GM13977 (cell line): Measurements from ENCODE around the gene ANGPTL2.

ENCODE experiments used
- DNase-seq: peaks from one replicate; pipeline ENCODE4 v3.0.0; 2012; ENCODE audit warnings: low spot score
- in situ Hi-C: fragments of 300-500 bp; cut with MboI; formaldehyde crosslinking; loops from one replicate; pipeline ENCODE4 v1.12.0; 2022; ENCODE audit warnings: low sequenced_read_pairs, low pct_unique_long_range_greater_than_20kb, mixed read lengths, inconsistent platforms; ENCODE audit not compliant: unreplicated experiment
- TF ChIP-seq, protein P1 (sequence below): IDR thresholded peaks from 2 replicates; pipeline ENCODE4 v1.5.1; 2012; ENCODE audit warnings: mild to moderate bottlenecking, control low read depth; ENCODE audit not compliant: insufficient read depth; ENCODE audit errors: extremely low read depth, missing control alignments

Gene ANGPTL2

DNA sequence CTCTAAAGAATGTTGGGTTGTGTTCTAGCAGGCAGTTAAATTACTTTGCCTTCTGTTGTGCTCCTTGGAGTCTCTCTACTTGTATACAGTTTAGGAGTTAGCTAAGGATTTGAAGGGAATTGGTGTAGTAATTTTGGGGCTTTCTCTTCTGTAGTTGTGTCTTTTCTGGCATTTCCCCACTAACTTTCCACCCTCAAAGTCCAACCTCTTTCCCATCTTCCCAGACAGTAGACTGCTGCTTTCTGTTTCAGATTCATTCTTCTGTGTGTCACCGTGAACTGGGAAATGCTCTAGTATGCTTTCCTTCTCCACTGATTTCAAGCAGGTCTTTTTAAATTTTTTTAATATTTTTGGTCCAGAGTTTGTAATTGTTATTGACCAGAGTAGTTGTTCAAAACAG lies 4.5 kb upstream of the ANGPTL2 start:
- no peak for DNase-seq
- in situ Hi-C loops: no loop called here
- TF ChIP-seq, protein P1, sequence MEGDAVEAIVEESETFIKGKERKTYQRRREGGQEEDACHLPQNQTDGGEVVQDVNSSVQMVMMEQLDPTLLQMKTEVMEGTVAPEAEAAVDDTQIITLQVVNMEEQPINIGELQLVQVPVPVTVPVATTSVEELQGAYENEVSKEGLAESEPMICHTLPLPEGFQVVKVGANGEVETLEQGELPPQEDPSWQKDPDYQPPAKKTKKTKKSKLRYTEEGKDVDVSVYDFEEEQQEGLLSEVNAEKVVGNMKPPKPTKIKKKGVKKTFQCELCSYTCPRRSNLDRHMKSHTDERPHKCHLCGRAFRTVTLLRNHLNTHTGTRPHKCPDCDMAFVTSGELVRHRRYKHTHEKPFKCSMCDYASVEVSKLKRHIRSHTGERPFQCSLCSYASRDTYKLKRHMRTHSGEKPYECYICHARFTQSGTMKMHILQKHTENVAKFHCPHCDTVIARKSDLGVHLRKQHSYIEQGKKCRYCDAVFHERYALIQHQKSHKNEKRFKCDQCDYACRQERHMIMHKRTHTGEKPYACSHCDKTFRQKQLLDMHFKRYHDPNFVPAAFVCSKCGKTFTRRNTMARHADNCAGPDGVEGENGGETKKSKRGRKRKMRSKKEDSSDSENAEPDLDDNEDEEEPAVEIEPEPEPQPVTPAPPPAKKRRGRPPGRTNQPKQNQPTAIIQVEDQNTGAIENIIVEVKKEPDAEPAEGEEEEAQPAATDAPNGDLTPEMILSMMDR: no peak

DNA sequence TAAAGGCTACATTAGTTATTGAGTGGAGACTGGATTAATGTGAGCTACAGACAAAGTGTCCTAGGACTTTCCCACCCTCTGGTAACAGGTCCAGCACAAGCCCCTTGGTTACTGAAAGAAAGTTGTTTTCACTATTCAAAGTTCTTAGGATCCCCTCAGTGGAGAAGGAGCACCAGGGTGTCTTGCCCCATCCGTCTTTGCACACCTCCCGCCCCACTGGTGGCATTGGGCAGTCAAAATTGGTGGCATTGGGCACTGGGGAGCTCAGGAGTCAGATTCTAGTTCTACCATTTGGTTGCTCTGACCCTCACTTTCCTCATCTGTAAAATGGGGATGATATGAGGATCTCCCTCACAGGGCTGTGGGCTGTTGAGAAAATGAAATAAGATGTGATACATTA lies 2.4 kb upstream of the ANGPTL2 start:
- DNase-seq: no peak
- in situ Hi-C loops: no loop called here
- TF ChIP-seq, protein P1: no peak

DNA sequence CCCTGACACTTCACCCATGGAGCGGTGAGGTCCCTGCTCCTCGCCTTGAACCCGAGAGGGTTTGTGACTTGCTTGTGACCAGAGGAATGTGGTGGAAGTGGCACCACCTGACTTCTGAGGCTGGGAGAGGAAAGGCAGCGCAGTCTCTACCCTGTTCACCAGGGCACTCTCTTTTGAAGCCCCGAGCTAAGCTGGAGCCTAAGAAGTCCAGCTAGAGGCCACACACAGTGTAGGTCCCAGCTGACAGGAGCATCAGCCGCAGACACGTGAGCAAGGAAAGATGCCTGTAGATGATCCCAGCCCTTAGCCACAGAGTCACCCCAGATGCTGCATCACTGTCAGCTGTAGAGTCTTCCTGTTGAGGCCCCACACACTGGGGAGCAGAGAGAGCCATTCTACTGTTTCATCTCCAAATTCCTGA lies 1.7 kb upstream of the ANGPTL2 start:
- no peak for DNase-seq
- TF ChIP-seq, protein P1: no peak
- in situ Hi-C loops: no loop called here

DNA sequence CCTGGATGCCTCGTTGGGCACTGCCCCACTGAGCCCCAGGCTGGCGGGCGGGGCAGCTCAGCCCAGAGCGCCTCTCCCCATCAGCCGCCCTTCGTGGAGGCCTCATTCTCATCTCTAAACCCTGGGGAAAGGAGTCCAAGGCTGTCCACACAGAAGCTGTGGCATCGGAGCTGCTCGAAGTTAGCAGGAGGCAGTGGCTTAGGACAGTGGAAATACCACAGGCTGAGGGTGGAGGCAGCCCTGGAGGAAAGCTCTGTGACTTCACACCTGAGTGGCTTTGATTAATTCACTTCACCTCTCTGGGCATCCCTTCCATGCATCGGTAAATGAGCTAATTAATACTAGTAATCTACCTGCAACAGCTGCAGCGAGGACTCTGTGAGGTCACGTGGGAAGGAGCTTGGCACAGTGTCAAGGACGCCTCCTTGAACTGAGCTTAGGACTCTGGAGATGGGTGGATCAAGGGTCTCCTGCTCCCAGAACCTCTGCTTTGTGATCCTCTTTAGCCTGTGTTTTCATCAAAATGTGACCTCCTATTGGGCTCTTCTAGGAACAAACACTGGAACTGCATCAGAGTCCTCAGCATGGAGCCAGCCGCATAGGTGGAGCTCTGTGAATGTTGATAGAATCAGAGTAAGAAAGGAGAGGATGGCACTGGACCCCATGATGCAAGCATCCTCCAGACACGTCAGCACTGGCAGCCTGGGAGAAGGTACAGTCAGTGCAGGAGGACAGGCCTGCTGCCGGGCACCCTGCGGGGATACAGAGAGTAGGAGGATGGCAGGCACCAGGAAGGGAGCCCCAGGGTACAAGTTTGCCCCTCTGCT lies 842 bp upstream of the ANGPTL2 start:
- TF ChIP-seq, protein P1: no peak
- in situ Hi-C loops: no loop called here
- no peak for DNase-seq

DNA sequence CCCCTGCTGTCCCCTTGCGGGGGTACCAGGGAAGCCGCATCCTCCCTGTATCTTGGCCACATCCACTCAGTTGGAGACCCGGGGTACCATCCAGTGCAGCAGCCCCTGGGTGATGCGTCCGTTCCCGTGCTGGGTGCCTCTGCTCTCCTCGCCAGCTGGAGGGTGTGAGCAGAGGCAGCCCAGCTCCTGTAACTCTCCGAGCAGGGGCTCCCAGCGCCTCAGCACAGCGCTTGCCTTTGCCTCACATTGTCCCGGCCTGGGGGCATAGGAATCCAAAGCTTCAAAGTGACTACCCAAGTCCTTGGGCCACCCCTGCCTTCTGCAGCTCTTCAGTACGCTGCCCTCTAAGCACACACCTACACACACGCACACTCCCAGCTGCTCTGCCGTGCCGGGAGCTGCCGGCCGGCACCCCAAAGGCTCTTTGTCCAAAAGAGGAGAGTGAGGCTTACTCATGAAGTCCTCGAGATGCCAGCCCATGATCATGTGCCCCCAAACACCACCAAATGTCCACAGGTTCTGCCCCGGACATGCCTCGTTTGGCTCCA lies 733 bp downstream of the ANGPTL2 start:
- DNase-seq: no peak
- TF ChIP-seq, protein P1: no peak
- in situ Hi-C loops: no loop called here

DNA sequence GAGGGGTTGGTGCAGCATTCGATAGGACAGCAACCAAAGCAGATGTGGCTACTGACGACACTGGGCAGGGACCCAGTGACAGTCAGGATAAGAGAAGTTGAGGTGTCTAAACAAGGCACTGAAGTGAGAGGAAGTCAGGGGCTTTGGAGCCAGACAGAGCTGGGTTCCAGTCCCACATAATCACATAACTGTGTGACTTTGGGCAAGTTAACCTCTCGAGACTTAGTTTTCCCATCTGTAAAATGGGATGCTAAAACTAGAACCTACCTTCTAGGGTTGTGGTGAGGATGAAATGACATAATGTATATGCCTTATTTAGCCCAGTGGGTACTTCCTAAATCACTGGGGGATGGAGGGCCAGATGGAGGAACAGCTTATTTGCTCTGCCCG lies 3.1 kb downstream of the ANGPTL2 start:
- DNase-seq: no peak
- TF ChIP-seq, protein P1: no peak
- in situ Hi-C loops: no loop called here
